Suppressor macrophage treated with lipopolysaccharide for 1 hour (primary cell): ENCODE results near the gene C17orf114.

Experiments
- DNase-seq, 3 donors: peaks; one replicate each; pipeline ENCODE4 v3.0.0-alpha.2; 2020 to 2022

Gene C17orf114

GRCh38 chr17:4822835-4823234 is 20.7 kb upstream of the C17orf114 start:
- no peak for DNase-seq

- DNase-seq = no peak
Observed at GRCh38 chr17:4818276-4818675, 16.1 kb upstream of the C17orf114 start.

GRCh38 chr17:4816826-4817225 is 14.7 kb upstream of the C17orf114 start:
- DNase-seq = no peak

- DNase-seq = peak in 1 of 3 donors; percentile 28
Observed at GRCh38 chr17:4815043-4815675, 13.0 kb upstream of the C17orf114 start.

- no peak for DNase-seq
Observed at GRCh38 chr17:4812690-4813089, 10.6 kb upstream of the C17orf114 start.

GRCh38 chr17:4811471-4811870 is 9.3 kb upstream of the C17orf114 start:
- DNase-seq = no peak

- DNase-seq = no peak
Observed at GRCh38 chr17:4810696-4811290, 8.7 kb upstream of the C17orf114 start.

GRCh38 chr17:4808378-4808767 is 6.2 kb upstream of the C17orf114 start:
- DNase-seq = no peak

- DNase-seq = no peak
Observed at GRCh38 chr17:4807605-4808377, 5.7 kb upstream of the C17orf114 start.

- peak; percentile 92 to 98 (median 96) for DNase-seq
Observed at GRCh38 chr17:4806777-4807604, 4.9 kb upstream of the C17orf114 start, which contains the start of gene PLD2. Gene PLD2 (plus strand): TSS chr17:4807152. CDS start chr17:4807773, 621 bp downstream.

- DNase-seq = no peak
Observed at GRCh38 chr17:4806456-4806776, 4.3 kb upstream of the C17orf114 start.

GRCh38 chr17:4800462-4801196 is 1.5 kb downstream of the C17orf114 start:
- DNase-seq = no peak

- peak; percentile 54 to 75 (median 64) for DNase-seq
Observed at GRCh38 chr17:4796552-4796920, 5.6 kb downstream of the C17orf114 start.

GRCh38 chr17:4795168-4795567 is 7.0 kb downstream of the C17orf114 start:
- DNase-seq = no peak

GRCh38 chr17:4790705-4791088 is 11.4 kb downstream of the C17orf114 start:
- no peak for DNase-seq

GRCh38 chr17:4789951-4790704 is 12.0 kb downstream of the C17orf114 start:
- peak; percentile 92 to 95 (median 93) for DNase-seq

- DNase-seq = no peak
Observed at GRCh38 chr17:4789701-4789950, 12.5 kb downstream of the C17orf114 start.

- no peak for DNase-seq
Observed at GRCh38 chr17:4788807-4789700, 13.1 kb downstream of the C17orf114 start, which contains the start of gene GLTPD2. Gene GLTPD2 (plus strand): TSS chr17:4788964. CDS start chr17:4789012, 48 bp downstream.

GRCh38 chr17:4788159-4788806 is 13.8 kb downstream of the C17orf114 start:
- no peak for DNase-seq

GRCh38 chr17:4786516-4786915 is 15.6 kb downstream of the C17orf114 start:
- no peak for DNase-seq
